Measurements from ENCODE around the gene CDHR1. TPM values are rescaled to one million over a fixed set of nuclear protein-coding genes. Genes with fewer than 3 reads are reported as not detected.

CDHR1 gene
- polyA plus RNA-seq, 3 donors = 0.06 to 0.15 (median 0.11) TPM

GRCh38 chr10:84269162-84269561 is 74.8 kb downstream of the CDHR1 start:
- H3K27ac ChIP-seq (ENCODE audit: low read depth, low read length) = no peak overlapping the region
- WGBS, 3 donors = 72 to 77% (median 74%) methylated on average over 1 of the region's 1 CpG

Other genes with a start within 250 kb of the CDHR1 start
- 100 to 1,000 TPM in 2 of 3 donors, 10 to 100 TPM in 1; 80.2 to 190 (median 163) TPM for gene GHITM, start 55.0 kb upstream of the CDHR1 start, polyA plus RNA-seq
- under 1 TPM in 1 of 3 donors, not detected in 2; 0.25 TPM for gene GPR15LG, start 20.7 kb upstream of the CDHR1 start, polyA plus RNA-seq
- not detected for gene LRIT2, start 31.0 kb downstream of the CDHR1 start, polyA plus RNA-seq
- gene LRIT1, start 47.0 kb downstream of the CDHR1 start, polyA plus RNA-seq = not detected
- gene RGR, start 50.5 kb downstream of the CDHR1 start, polyA plus RNA-seq = 1 to 10 TPM in 1 of 3 donors, under 1 TPM in 1, not detected in 1; 0.24 to 1.5 TPM
- 10 to 100 TPM in 1 of 3 donors, 1 to 10 TPM in 2; 4.3 to 16.1 (median 9.2) TPM for gene CCSER2, start 134.1 kb downstream of the CDHR1 start, polyA plus RNA-seq

All from adipose tissue (tissue), 3 donors.